GM12878 (cell line): ENCODE results near the gene CSMD2. TPM values are rescaled to one million over a fixed set of nuclear protein-coding genes. Genes with fewer than 3 reads are reported as not detected.

Experiments
- ATAC-seq: fragments of 200-7000 bp; cut with Tn5 transposase; 3 replicates; pipeline ENCODE4 v1.9.1; 2020; ENCODE audit warnings: mild to moderate bottlenecking, moderate library complexity
- BruUV-seq: library from RNA; stranded (reverse); fragments of 400-500 nt; replicated peaks from 2 replicates; lab custom pipeline; 2021; lab: Mats Ljungman, UMichigan
- CTCF ChIA-PET: fragments of 300-600 bp; sonication (Branson Sonifier 250); formaldehyde crosslinking; extraction: SDS; loops from one replicate; lab custom pipeline; 2021; ENCODE audit warnings: inconsistent platforms; lab: Yijun Ruan, JAX
- POLR2A ChIA-PET: fragments of 350-600 bp; formaldehyde crosslinking; extraction: SDS; loops from one replicate; lab custom pipeline; 2021; ENCODE audit warnings: inconsistent platforms; lab: Charles Lee
- RAD21 ChIA-PET: fragments of 300-600 bp; sonication (Branson Sonifier 250); formaldehyde crosslinking; loops from one replicate; lab custom pipeline; 2023; ENCODE audit warnings: antibody characterized with exemption; ENCODE audit not compliant: unreplicated experiment; lab: Charles Lee
- SMC1A ChIA-PET: fragments of 300-600 bp; sonication (Branson Sonifier 250); formaldehyde crosslinking; loops from one replicate; lab custom pipeline; 2023; ENCODE audit not compliant: unreplicated experiment, uncharacterized antibody; lab: Charles Lee
- DNase-seq: peaks from one replicate; pipeline ENCODE4 v3.0.0-alpha.2; 2011; ENCODE audit warnings: low read depth, low spot score
- FAIRE-seq: peaks from 3 replicates; lab custom pipeline; 2011; peaks lifted over from hg19 to GRCh38; lab: Jason Lieb, UNC
- H2AFZ ChIP-seq: 2 replicates; pipeline ENCODE4 v1.6.0; 2011; ENCODE audit warnings: low read depth, low read length, control low read depth; ENCODE audit not compliant: control insufficient read depth
- H3K27ac ChIP-seq: 2 replicates; pipeline ENCODE4 v1.5.1; 2011; ENCODE audit warnings: control low read depth; ENCODE audit not compliant: control insufficient read depth, insufficient read depth
- H3K27me3 ChIP-seq, 2 experiments: replicated peaks in 1 of 2; 2 replicates each; pipeline versions ENCODE4 v1.6.0 to v1.6.1; 2011; ENCODE audit warnings: low read length in 1 of 2; ENCODE audit not compliant: control insufficient read depth in 2 of 2, insufficient read depth in 2 of 2
- H3K36me3 ChIP-seq, 2 experiments: 2 replicates each; pipeline ENCODE4 v1.5.1; 2011; ENCODE audit warnings: low read length in 1 of 2; ENCODE audit not compliant: control insufficient read depth in 2 of 2, insufficient read depth in 2 of 2
- H3K4me1 ChIP-seq: 2 replicates; pipeline ENCODE4 v1.6.1; 2011; ENCODE audit warnings: mild to moderate bottlenecking, low read length, moderate library complexity, mixed read lengths; ENCODE audit not compliant: control insufficient read depth, insufficient read depth
- H3K4me2 ChIP-seq: 2 replicates; pipeline ENCODE4 v1.6.0; 2011; ENCODE audit warnings: control low read depth; ENCODE audit not compliant: control insufficient read depth, insufficient read depth
- H3K4me3 ChIP-seq: fragments of 200-600 bp; sonication (generic); 2 replicates; pipeline ENCODE4 v1.5.1; 2016
- H3K79me2 ChIP-seq: 2 replicates; pipeline ENCODE4 v1.6.0; 2011; ENCODE audit warnings: low read length; ENCODE audit not compliant: control insufficient read depth, insufficient read depth
- H3K9ac ChIP-seq: 2 replicates; pipeline ENCODE4 v1.8.0; 2011; ENCODE audit warnings: low read length, control low read depth, mixed read lengths; ENCODE audit not compliant: control insufficient read depth, insufficient read depth
- H3K9me3 ChIP-seq: replicated peaks from 3 replicates; pipeline ENCODE4 v1.5.1; 2011; ENCODE audit warnings: mild to moderate bottlenecking, low read length; ENCODE audit not compliant: control insufficient read depth, insufficient read depth
- H4K20me1 ChIP-seq: 2 replicates; pipeline ENCODE4 v1.6.0; 2011; ENCODE audit not compliant: control insufficient read depth, insufficient read depth
- BHLHE40 ChIP-seq, 2 experiments: fragments of 450-650 bp in 1 of 2; IDR thresholded peaks; 2 replicates each; pipeline ENCODE4 v1.6.1; 2011 to 2017; ENCODE audit warnings: low read depth in 2 of 2, borderline replicate concordance in 1 of 2, improper control_type of control experiment in 1 of 2, low read length in 1 of 2, mild to moderate bottlenecking in 1 of 2
- HDAC2 ChIP-seq: fragments of 200-600 bp; sonication (generic); IDR thresholded peaks from 2 replicates; pipeline ENCODE4 v1.6.1; 2017
- MEF2B ChIP-seq: fragments of 450-650 bp; IDR thresholded peaks from 2 replicates; pipeline ENCODE4 v1.6.1; 2018; ENCODE audit warnings: mild to moderate bottlenecking, moderate library complexity; ENCODE audit not compliant: partially characterized antibody, poor library complexity, severe bottlenecking
- MXI1 ChIP-seq: fragments of 150-350 bp; IDR thresholded peaks from 2 replicates; pipeline ENCODE4 v1.6.1; 2011; ENCODE audit warnings: low read depth, mild to moderate bottlenecking, inconsistent platforms, low read length, improper control_type of control experiment
- MYC ChIP-seq: IDR thresholded peaks from 2 replicates; pipeline ENCODE4 v1.6.1; 2011; ENCODE audit warnings: mild to moderate bottlenecking, low read length, moderate library complexity, inconsistent platforms; ENCODE audit not compliant: insufficient read depth, insufficient replicate concordance, insufficient read length, severe bottlenecking
- NKRF ChIP-seq: fragments of 450-650 bp; conservative IDR thresholded peaks from 2 replicates; pipeline ENCODE4 v1.6.1; 2017; ENCODE audit warnings: mild to moderate bottlenecking, moderate library complexity
- NR2C2 ChIP-seq: IDR thresholded peaks from 2 replicates; pipeline ENCODE4 v1.6.1; 2011; ENCODE audit warnings: borderline replicate concordance, low read depth; ENCODE audit not compliant: control insufficient read depth, insufficient read length
- RFX5 ChIP-seq: IDR thresholded peaks from 2 replicates; pipeline ENCODE4 v1.6.1; 2011; ENCODE audit warnings: low read depth, low read length, improper control_type of control experiment
- RUNX3 ChIP-seq: IDR thresholded peaks from 2 replicates; pipeline ENCODE4 v1.6.1; 2012; ENCODE audit warnings: low read length, inconsistent platforms
- SIN3A ChIP-seq: IDR thresholded peaks from 2 replicates; pipeline ENCODE4 v1.6.1; 2012; ENCODE audit warnings: low read depth, low read length, improper control_type of control experiment
- SMARCA5 ChIP-seq: fragments of 450-650 bp; IDR thresholded peaks from 2 replicates; pipeline ENCODE4 v1.6.1; 2017; ENCODE audit warnings: mild to moderate bottlenecking
- SP1 ChIP-seq: IDR thresholded peaks from one replicate; pipeline ENCODE4 v1.6.1; 2011; ENCODE audit warnings: low read depth, low read length
- STAT3 ChIP-seq: IDR thresholded peaks from 2 replicates; pipeline ENCODE4 v1.6.1; 2011; ENCODE audit warnings: low read depth, low read length, improper control_type of control experiment
- SUPT20H ChIP-seq: IDR thresholded peaks from 2 replicates; pipeline ENCODE4 v1.6.1; 2011; ENCODE audit warnings: low read depth, mild to moderate bottlenecking, low read length, moderate library complexity, borderline replicate concordance; ENCODE audit not compliant: control insufficient read depth
- TCF12 ChIP-seq: IDR thresholded peaks from 2 replicates; pipeline ENCODE4 v1.6.1; 2011; ENCODE audit warnings: low read depth, mild to moderate bottlenecking, low read length
- ZNF592 ChIP-seq: fragments of 450-650 bp; IDR thresholded peaks from 2 replicates; pipeline ENCODE4 v1.6.1; 2017; ENCODE audit warnings: mild to moderate bottlenecking, moderate library complexity
- WGBS: methylation state at CpG from one replicate; pipeline ENCODE4 v1.1.6; 2016; ENCODE audit warnings: low lambda C conversion rate; ENCODE audit not compliant: insufficient replicate concordance, insufficient coverage; ENCODE audit errors: missing lambda C conversion rate; 5-methylcytosine and 5-hydroxymethylcytosine counted together
- in situ Hi-C: fragments of 300-500 bp; cut with MboI; formaldehyde crosslinking; loops from 9 replicates; pipeline ENCODE4 v1.14.3; 2018; ENCODE audit warnings: mixed read lengths
- intact Hi-C: fragments of 100-400 bp; cut with micrococcal nuclease; formaldehyde crosslinking; loops from one replicate; pipeline ENCODE4 v1.14.2; 2022; ENCODE audit not compliant: unreplicated experiment
- polyA plus RNA-seq, 11 experiments: library from polyadenylated mRNA; depleted of rRNA in 4 of 11; unstranded in 6 of 11; stranded (reverse) in 5 of 11; fragments of >200 nt; fragmentation: Nextera tagmentation in 4 of 11; fragmentation: Illumina TruSeq in 1 of 11; extraction: Ambion mirVana in 4 of 11; extraction: Trizol in 1 of 11; gene quantifications; 1 replicate in 1 of 11; 2 replicates in 10 of 11; pipeline versions ENCODE4 v1.2.1 to v1.2.3, GENCODE V29; 2011 to 2016; ENCODE audit warnings: inconsistent platforms in 2 of 11, missing spikeins in 2 of 11, low read depth in 1 of 11
- total RNA-seq, 4 experiments: library from RNA; depleted of rRNA in 3 of 4; stranded (reverse); fragments of >200 nt in 3 of 4; fragmentation: Illumina TruSeq in 1 of 4; extraction: Trizol in 1 of 4; gene quantifications; 2 replicates each; pipeline versions ENCODE4 v1.2.1 to v1.2.3, GENCODE V29; 2013 to 2021

Gene CSMD2
- total and polyA plus RNA-seq, 10 of the 15 experiments (the other 5 are each of a cell fraction or from before 2014, with no cell fraction given): under 0.01 TPM; not detected in 9

GRCh38 chr1:33477451-33477850 lies 687.6 kb downstream of the CSMD2 start:
- no TSS peak for BruUV-seq
- no peak overlapping the region for H3K4me3 ChIP-seq
- H3K9me3 ChIP-seq: no peaks in the 10 kb centered on the region
- ATAC-seq (no peak), FAIRE-seq (no peak), DNase-seq (no peak)
- no peak overlapping the region for H3K27ac ChIP-seq
- no peaks in the 10 kb centered on the region for H4K20me1 ChIP-seq
- no peak overlapping the region for H3K9ac ChIP-seq
- ChIA-PET RAD21 (no interaction called here), CTCF (interaction anchor here (1.3 kb wide), 2 partner anchors 136 to 382 kb away, joined by 3 read pairs; no protein-coding TSS in a partner anchor), SMC1A (interaction anchor here (0.9 to 1.5 kb wide), 2 partner anchors 10 to 17 kb away, joined by 3 to 4 read pairs; no protein-coding TSS in a partner anchor), POLR2A (no interaction called here)
- WGBS: 71% methylated on average over 4 of the region's 4 CpGs
- H2AFZ ChIP-seq: no peak overlapping the region
- H3K4me2 ChIP-seq: no peak overlapping the region
- 0 out of 2 replicates have a peak, but pooled peaks cover 4% of the 10 kb centered on the region for H3K4me1 ChIP-seq
- H3K79me2 ChIP-seq: peaks cover 8% of the 10 kb centered on the region
- no peaks in the 10 kb centered on the region for H3K27me3 ChIP-seq
- intact Hi-C loops (no loop called here), in situ Hi-C loops (no loop called here)
- peaks cover 3 to 10% of the 10 kb centered on the region in 2 experiments for H3K36me3 ChIP-seq
- TF ChIP-seq NR2C2: no peak
- no peak for TF ChIP-seq SP1
- no peak for TF ChIP-seq BHLHE40 (IDR thresholded peaks at IDR 0.05; ENCODE audit: borderline replicate concordance in 1 of 2, low read depth in 2 of 2, low read length in 1 of 2)
- TF ChIP-seq SIN3A: no peak
- no peak for TF ChIP-seq MYC
- no peak for TF ChIP-seq MXI1
- no peak for TF ChIP-seq HDAC2
- TF ChIP-seq SUPT20H: no peak
- no peak for TF ChIP-seq ZNF592
- TF ChIP-seq STAT3: no peak
- TF ChIP-seq NKRF: no peak
- no peak for TF ChIP-seq MEF2B
- no peak for TF ChIP-seq RFX5
- TF ChIP-seq SMARCA5: no peak
- TF ChIP-seq TCF12: no peak
- no peak for TF ChIP-seq RUNX3
